Brain microvascular endothelial cell (primary cell): ENCODE measurements around the gene PPP1R37.

Experiments
- DNase-seq: peaks from one replicate; pipeline ENCODE4 v3.0.0-alpha.2; 2020
- H3K27ac ChIP-seq: fragments of 250-450 bp; sonication (Bioruptor Pico); 2 replicates; pipeline ENCODE4 v1.5.1; 2020; ENCODE audit warnings: mild to moderate bottlenecking, moderate library complexity
- H3K27me3 ChIP-seq: fragments of 250-450 bp; sonication (Bioruptor Pico); replicated peaks from 2 replicates; pipeline ENCODE4 v1.5.1; 2020; ENCODE audit warnings: mild to moderate bottlenecking
- H3K36me3 ChIP-seq: fragments of 250-450 bp; sonication (Bioruptor Pico); replicated peaks from 2 replicates; pipeline ENCODE4 v1.5.1; 2020; ENCODE audit warnings: mild to moderate bottlenecking
- H3K4me3 ChIP-seq: 2 replicates; pipeline ENCODE4 v1.5.1; 2011; ENCODE audit warnings: low read depth, mild to moderate bottlenecking, control low read depth, low read length, moderate library complexity
- CTCF ChIP-seq: IDR thresholded peaks from 2 replicates; pipeline ENCODE4 v1.5.1; 2011; ENCODE audit warnings: low read depth, mild to moderate bottlenecking, moderate library complexity, low read length, control low read depth, inconsistent platforms; ENCODE audit errors: missing control alignments
- in situ Hi-C: cut with HindIII; loops from 2 replicates; pipeline ENCODE4 v1.10.0; 2017; ENCODE audit warnings: low sequenced_read_pairs, low pct_ligation_motif_present

Gene PPP1R37

GRCh38 chr19:45058622-45059159 lies 34.3 kb upstream of the PPP1R37 start:
- Histone ChIP-seq H3K4me3 (no peak overlapping the region), H3K27ac (no peak overlapping the region), H3K27me3 (no peaks in the 10 kb centered on the region), H3K36me3 (peaks cover 83% of the 10 kb centered on the region)
- no peak for TF ChIP-seq CTCF
- in situ Hi-C loops: no loop called here
- DNase-seq: no peak

DNA sequence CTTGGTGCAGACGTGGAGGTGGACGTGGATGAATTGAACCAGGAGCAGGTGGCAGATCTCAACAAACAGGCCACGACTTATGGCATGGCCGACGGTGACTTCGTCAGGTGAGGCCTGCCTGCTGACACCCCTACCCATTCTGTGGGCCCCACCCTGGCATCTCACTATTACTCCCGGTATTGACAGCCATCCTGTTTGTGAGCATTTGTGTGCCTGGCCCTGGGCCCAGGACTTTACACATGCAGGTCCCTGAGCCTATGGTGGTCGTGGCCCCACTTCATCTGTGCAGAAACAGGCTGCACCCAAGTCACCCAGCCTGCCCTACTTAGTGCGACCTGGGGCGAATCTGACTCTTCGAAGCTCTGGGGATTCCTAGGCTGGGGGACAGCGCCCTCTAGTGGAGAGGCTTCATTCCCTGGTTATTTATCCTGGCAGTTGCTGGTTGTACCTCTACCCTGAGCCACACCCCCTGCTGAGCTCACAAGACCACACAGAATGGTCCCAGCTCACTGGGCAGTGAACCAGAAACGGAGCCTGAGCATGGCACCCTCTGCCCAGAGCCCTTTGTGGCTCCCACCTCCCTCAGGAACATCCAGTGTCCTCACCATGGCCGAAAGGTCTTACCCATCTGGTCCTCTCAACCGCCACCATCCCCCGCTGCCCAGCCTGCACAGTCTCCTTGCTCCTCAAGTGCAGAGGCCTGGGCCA lies 33.6 kb upstream of the PPP1R37 start:
- in situ Hi-C loops: no loop called here
- DNase-seq: peak; percentile 77

GRCh38 chr19:45061965-45062364 lies 31.0 kb upstream of the PPP1R37 start:
- no peak for DNase-seq
- in situ Hi-C loops: no loop called here
- peaks cover 82% of the 10 kb centered on the region for H3K36me3 ChIP-seq

More for the DNA sequence above, 33.6 kb upstream of the PPP1R37 start:
- Histone ChIP-seq H3K27me3 (no peaks in the 10 kb centered on the region), H3K36me3 (peaks cover 85% of the 10 kb centered on the region), H3K4me3 (no peak overlapping the region), H3K27ac (no peak overlapping the region)
- TF ChIP-seq CTCF: peak; percentile 88

GRCh38 chr19:45063851-45064801 lies 28.9 kb upstream of the PPP1R37 start:
- no peak overlapping the region for H3K27ac ChIP-seq
- no peak for DNase-seq
- TF ChIP-seq CTCF: no peak
- H3K4me3 ChIP-seq: no peak overlapping the region
- H3K27me3 ChIP-seq: no peaks in the 10 kb centered on the region
- H3K36me3 ChIP-seq: peaks cover 77% of the 10 kb centered on the region
- in situ Hi-C loops: no loop called here

More at GRCh38 chr19:45061965-45062364, 31.0 kb upstream of the PPP1R37 start:
- Histone ChIP-seq H3K4me3 (no peak overlapping the region), H3K27ac (no peak overlapping the region), H3K27me3 (no peaks in the 10 kb centered on the region)
- no peak for TF ChIP-seq CTCF

DNA sequence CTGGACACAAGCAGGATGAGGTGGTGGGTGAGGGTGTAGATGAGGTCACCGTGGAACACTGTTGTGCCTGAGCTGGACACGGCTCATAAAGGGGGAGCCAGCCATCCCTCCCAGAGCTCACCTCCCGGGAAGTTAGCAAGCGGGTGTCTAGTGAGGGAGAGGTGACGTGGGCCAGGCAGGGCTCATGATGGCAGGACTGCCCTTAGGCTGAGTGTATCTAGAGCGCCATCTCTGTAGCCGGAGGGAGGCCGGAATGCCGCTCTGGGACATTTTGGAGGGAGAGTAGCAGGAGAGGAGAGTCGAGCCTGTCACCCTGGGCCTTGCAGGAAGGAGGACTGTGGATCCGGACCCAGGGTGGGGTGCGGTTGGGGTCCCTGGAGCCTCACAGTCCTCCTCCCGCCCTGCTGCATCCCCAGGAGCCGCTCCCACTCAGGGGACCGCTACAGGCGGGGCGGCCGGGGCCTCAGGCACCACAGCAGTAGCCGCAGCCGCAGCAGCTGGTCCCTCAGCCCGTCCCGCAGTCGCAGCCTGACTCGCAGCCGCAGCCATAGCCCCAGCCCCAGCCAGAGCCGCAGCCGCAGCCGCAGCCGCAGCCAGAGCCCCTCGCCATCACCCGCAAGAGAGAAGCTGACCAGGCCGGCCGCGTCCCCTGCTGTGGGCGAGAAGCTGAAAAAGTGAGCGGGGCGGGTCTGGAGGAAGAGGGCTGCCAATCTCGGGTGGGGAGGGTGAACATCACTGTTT lies 25.9 kb upstream of the PPP1R37 start:
- no peaks in the 10 kb centered on the region for H3K27me3 ChIP-seq
- H3K36me3 ChIP-seq: peaks cover 72% of the 10 kb centered on the region
- no peak for TF ChIP-seq CTCF
- no peak for DNase-seq
- in situ Hi-C loops: no loop called here
- no peak overlapping the region for H3K4me3 ChIP-seq
- no peak overlapping the region for H3K27ac ChIP-seq
